Loucy (cell line): ENCODE data around the gene KRT17.

Source experiments
- H2AFZ ChIP-seq: fragments of 200-600 bp; sonication (generic); 2 replicates; pipeline ENCODE4 v1.6.0; 2016; ENCODE audit warnings: antibody characterized with exemption, mild to moderate bottlenecking, low read length, moderate library complexity
- H3F3A ChIP-seq: fragments of 200-600 bp; 2 replicates; pipeline ENCODE4 v1.6.0; 2016; ENCODE audit warnings: antibody characterized with exemption, low read depth, mild to moderate bottlenecking
- H3K27me3 ChIP-seq: fragments of 200-600 bp; sonication (generic); 2 replicates; pipeline ENCODE4 v1.6.1; 2014; ENCODE audit warnings: low read length, mild to moderate bottlenecking; ENCODE audit not compliant: insufficient read depth, poor library complexity, severe bottlenecking
- H3K36me3 ChIP-seq: fragments of 200-600 bp; sonication (generic); 2 replicates; pipeline ENCODE4 v1.6.1; 2016; ENCODE audit warnings: low read length; ENCODE audit not compliant: insufficient read depth
- H3K4me1 ChIP-seq: fragments of 200-600 bp; sonication (generic); 2 replicates; pipeline ENCODE4 v1.5.1; 2014; ENCODE audit warnings: low read length, mild to moderate bottlenecking; ENCODE audit not compliant: insufficient read depth, poor library complexity, severe bottlenecking
- H3K4me2 ChIP-seq: fragments of 200-600 bp; sonication (generic); 2 replicates; pipeline ENCODE4 v1.6.0; 2014; ENCODE audit warnings: antibody characterized with exemption, low read length, low read depth, mild to moderate bottlenecking; ENCODE audit not compliant: poor library complexity, severe bottlenecking
- H3K4me3 ChIP-seq: fragments of 200-600 bp; sonication (generic); 2 replicates; pipeline ENCODE4 v1.5.1; 2014; ENCODE audit warnings: low read length, mild to moderate bottlenecking, mixed read lengths; ENCODE audit not compliant: poor library complexity, severe bottlenecking
- H3K79me2 ChIP-seq: fragments of 200-600 bp; sonication (generic); 2 replicates; pipeline ENCODE4 v1.6.1; 2014; ENCODE audit warnings: low read length; ENCODE audit not compliant: insufficient read depth
- H3K9ac ChIP-seq: fragments of 200-600 bp; sonication (generic); 2 replicates; pipeline ENCODE4 v1.6.0; 2014; ENCODE audit warnings: mild to moderate bottlenecking, low read depth, low read length, moderate library complexity; ENCODE audit not compliant: poor library complexity, severe bottlenecking
- H3K9me2 ChIP-seq: fragments of 200-600 bp; sonication (generic); replicated peaks from 2 replicates; pipeline ENCODE4 v1.6.1; 2016; ENCODE audit warnings: low read depth, low read length, mixed read lengths
- H3K9me3 ChIP-seq: fragments of 200-600 bp; sonication (generic); 2 replicates; pipeline ENCODE4 v1.6.1; 2014; ENCODE audit warnings: mild to moderate bottlenecking, antibody characterized with exemption, low read length, low read depth; ENCODE audit not compliant: insufficient read depth
- H4K20me1 ChIP-seq: fragments of 200-600 bp; sonication (generic); 2 replicates; pipeline ENCODE4 v1.6.0; 2014; ENCODE audit warnings: antibody characterized with exemption, low read length, mild to moderate bottlenecking; ENCODE audit not compliant: insufficient read depth, poor library complexity, severe bottlenecking
- CTCF ChIP-seq: fragments of 200-600 bp; sonication (generic); conservative IDR thresholded peaks from 2 replicates; pipeline ENCODE4 v1.5.1; 2014; ENCODE audit warnings: mild to moderate bottlenecking, antibody characterized with exemption, low read length
- EZH2phosphoT487 ChIP-seq: fragments of 200-600 bp; IDR thresholded peaks from 2 replicates; pipeline ENCODE4 v1.6.1; 2018; ENCODE audit warnings: antibody characterized with exemption, mild to moderate bottlenecking, moderate library complexity, borderline replicate concordance

KRT17 gene

GRCh38 chr17:41657936-41658335 lies 33.6 kb upstream of the KRT17 start:
- Histone ChIP-seq H3K9me2 (no peaks in the 10 kb centered on the region), H3K9me3 (no peaks in the 10 kb centered on the region), H3K79me2 (no peaks in the 10 kb centered on the region), H3K4me2 (no peak overlapping the region), H3K27me3 (no peaks in the 10 kb centered on the region), H2AFZ (no peak overlapping the region), H3K36me3 (no peaks in the 10 kb centered on the region), H3F3A (no peaks in the 10 kb centered on the region), H3K4me1 (no peaks in the 10 kb centered on the region), H3K4me3 (no peak overlapping the region), H3K9ac (no peak overlapping the region), H4K20me1 (no peaks in the 10 kb centered on the region)
- no peak for TF ChIP-seq CTCF
- no peak for TF ChIP-seq EZH2phosphoT487

GRCh38 chr17:41657176-41657754 lies 32.9 kb upstream of the KRT17 start:
- Histone ChIP-seq H3K4me2 (no peak overlapping the region), H3K4me3 (no peak overlapping the region), H3K9ac (no peak overlapping the region), H3K36me3 (no peaks in the 10 kb centered on the region), H4K20me1 (no peaks in the 10 kb centered on the region), H3F3A (no peaks in the 10 kb centered on the region), H3K9me3 (no peaks in the 10 kb centered on the region), H3K79me2 (no peaks in the 10 kb centered on the region), H2AFZ (no peak overlapping the region), H3K27me3 (no peaks in the 10 kb centered on the region), H3K4me1 (no peaks in the 10 kb centered on the region), H3K9me2 (no peaks in the 10 kb centered on the region)
- no peak for TF ChIP-seq CTCF
- TF ChIP-seq EZH2phosphoT487 = no peak

GRCh38 chr17:41656249-41657023 lies 32.1 kb upstream of the KRT17 start:
- H3K79me2 ChIP-seq = no peaks in the 10 kb centered on the region
- no peaks in the 10 kb centered on the region for H4K20me1 ChIP-seq
- H3K27me3 ChIP-seq = no peaks in the 10 kb centered on the region
- TF ChIP-seq CTCF (no peak), EZH2phosphoT487 (no peak)
- H3K9me3 ChIP-seq = no peaks in the 10 kb centered on the region
- no peak overlapping the region for H3K9ac ChIP-seq
- no peaks in the 10 kb centered on the region for H3K36me3 ChIP-seq
- H3K4me3 ChIP-seq = no peak overlapping the region
- H2AFZ ChIP-seq = no peak overlapping the region
- no peaks in the 10 kb centered on the region for H3K9me2 ChIP-seq
- H3F3A ChIP-seq = no peaks in the 10 kb centered on the region
- H3K4me2 ChIP-seq = no peak overlapping the region
- no peaks in the 10 kb centered on the region for H3K4me1 ChIP-seq
